Islet precursor cell (in vitro differentiated cells): Measurements from ENCODE around the gene KCNMA1.

Experiments used
- DNase-seq: peaks from one replicate; pipeline ENCODE4 v3.0.0-alpha.2; 2018

The KCNMA1 gene

DNA sequence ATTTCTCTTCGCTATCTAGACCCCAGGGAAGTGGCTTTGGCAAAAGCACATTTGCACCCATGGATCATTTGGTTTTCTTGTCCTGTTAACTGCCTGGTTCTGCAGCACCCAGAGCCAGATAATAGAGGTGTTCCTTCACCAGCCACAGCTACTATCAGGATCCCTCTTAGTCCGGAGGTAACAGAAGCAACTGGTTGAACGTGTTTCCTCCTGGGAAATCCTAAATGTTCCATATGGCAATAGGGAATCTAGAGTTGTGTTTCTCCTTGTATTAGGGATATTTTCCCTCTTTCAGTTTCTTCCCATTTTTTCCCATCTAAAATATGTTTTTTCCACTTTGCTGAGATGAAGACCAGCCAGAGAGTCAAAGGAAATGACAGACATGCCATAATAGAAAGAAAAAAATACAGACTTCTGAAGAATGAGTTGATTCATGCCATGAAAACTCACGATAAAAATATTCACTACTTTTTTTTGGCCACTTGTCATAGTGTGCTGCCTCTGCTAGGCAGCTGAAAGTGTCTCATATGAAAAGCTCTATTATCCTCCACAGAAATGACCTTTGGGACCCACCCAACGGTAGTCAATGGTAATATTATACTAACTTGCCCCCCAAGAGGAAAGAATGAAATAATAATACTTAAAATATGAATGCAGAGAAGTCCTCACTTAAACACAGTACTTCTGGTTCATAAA lies 472.8 kb downstream of the KCNMA1 start:
- DNase-seq, result peak; percentile 49

DNA sequence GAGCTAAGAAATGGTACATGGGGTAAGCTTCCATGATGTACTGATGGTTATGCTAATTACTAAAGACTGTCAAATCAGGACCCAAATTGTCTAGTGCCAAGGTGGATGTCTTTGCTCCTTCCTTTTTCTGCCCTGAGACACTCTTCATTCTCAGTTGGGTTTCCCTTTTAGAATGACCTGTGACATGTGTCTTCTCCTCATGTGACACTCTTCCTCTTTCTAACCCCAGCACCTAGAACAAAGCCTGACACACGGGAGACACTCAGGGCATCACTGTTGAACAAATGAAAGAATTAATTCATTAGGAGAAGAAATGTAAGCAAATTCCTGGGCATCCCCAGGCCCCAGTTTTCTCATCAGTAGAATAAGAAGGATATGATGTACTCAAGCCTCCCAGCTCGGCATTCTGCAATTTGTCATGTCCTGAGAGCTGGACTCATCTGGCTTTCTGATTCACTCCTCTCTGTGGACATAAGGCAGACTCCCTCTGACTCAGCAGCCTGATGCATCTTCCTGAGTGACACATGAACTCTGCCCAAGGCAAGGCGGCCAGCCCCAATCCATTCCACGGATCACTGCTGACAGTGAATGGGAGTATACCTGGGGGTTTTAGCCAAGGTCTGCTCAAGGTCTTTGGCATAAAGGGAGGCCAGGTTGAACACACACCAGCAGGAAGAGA lies 473.8 kb downstream of the KCNMA1 start:
- peak; percentile 98 for DNase-seq

DNA sequence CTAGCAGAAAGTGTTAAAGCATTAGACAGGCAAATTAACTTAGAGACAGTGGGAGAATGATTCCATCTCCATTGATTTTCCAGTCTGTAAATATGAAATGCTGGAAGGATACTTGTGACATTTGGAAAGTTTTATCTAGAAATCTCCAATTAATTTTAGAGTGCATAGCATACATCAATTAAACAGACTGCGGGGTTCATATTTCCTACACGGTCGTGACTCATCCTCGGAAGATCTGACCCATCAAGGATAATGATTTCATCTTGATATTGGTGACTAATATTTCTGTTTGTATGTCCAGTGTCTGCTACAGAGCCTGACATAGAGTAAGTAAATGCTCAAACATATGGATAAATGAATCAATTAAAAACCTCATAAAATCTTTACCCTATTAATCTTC lies 474.9 kb downstream of the KCNMA1 start:
- DNase-seq, result no peak

DNA sequence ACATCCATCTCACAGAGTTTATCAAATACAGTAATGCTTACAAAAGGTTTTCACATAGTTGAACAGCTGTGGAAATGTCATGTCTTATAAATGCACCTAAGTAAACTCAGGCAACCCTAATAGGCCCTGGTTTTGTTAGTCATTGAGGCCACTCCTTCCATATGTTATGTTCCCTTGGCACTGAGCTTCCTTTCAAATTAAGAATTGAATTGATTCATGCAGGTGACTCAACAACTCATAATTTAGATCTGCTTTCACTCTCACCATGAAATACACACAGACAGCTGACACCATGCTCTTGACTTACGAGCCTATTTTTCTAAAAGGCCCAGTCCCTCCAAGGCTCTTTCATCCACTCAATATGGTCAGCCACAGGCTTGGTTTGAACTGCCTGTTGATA lies 476.9 kb downstream of the KCNMA1 start:
- no peak for DNase-seq

DNA sequence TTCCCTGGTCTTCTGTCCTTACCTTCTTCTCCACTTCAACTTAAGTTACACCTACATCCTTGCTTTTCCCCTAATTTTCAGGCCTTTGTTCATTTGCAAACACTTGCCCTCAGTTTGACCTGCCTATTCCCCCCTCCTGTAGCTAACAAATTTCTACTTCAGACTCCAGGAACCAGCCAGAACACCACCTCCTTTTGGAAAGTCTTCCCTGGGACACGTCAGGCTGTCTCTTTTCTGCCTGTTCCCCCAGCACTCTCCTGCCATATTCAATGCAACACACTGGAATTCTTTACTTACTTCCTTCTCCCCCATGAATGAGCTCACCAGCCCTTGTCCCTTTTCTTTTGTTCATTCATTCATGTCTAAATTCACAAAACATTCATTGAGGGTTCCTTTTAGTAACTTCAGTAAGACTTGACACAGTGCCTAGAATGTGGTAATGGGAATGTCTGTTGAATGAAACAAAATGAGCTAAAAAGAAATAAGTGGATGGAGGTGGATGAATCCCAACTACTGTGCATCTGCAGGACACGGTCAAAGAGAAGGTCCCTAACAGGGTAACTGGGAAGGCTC lies 478.0 kb downstream of the KCNMA1 start:
- DNase-seq, result peak; percentile 43

DNA sequence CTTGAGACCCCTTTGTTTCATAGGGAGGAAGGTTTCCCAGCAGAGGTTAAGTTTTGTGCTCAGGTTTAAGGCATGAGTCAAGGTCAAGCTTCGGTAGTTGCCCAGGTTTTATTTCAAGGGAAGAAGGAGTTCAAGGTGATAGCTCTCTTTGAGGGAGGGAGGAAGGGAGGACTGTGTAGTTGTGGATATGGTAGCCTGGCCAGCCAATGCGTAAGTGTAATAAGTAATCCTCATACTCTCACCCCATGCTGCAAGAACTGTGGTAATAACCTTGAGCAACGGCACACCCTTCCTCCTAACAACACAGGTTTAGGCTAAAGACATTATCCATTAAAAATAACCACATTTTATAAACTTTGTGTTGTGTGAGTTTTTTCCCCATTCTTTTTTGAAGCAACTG lies 478.9 kb downstream of the KCNMA1 start:
- no peak for DNase-seq

DNA sequence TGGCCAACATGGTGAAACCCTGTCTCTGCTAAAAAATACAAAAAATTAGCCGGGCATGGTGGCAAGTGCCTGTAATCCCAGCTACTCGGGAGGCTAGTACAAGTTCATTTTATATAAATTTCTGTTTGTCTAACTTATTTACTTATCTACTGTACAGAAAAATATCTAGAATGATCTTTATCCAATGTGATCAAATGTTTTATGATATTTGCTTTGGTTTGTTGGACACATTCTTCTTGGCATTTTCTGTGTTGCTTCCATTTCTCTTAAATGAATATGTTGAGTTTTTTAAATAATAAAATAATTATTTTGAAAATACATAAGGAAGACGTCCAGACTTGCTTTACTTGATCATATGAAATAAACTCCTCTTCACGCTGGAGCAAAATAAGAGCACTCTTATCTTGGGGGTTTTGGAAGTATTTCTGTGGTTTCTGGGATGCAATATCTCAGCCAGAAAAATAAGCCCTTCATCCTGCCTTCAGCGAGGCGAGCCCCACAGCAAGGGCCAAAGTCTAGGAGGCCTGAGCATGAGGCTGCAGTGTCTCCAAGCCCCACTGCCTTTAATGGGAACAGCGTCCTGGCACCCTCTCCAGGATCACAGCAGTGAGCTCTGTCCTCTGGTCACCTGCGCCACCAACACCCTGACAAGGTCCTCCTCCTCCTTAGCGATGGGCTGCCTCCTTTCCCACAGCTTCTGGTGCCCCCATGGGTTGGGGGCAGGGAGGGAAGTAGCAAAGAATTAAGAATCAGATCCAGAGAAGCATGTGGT lies 480.2 kb downstream of the KCNMA1 start:
- DNase-seq, result peak; percentile 51

DNA sequence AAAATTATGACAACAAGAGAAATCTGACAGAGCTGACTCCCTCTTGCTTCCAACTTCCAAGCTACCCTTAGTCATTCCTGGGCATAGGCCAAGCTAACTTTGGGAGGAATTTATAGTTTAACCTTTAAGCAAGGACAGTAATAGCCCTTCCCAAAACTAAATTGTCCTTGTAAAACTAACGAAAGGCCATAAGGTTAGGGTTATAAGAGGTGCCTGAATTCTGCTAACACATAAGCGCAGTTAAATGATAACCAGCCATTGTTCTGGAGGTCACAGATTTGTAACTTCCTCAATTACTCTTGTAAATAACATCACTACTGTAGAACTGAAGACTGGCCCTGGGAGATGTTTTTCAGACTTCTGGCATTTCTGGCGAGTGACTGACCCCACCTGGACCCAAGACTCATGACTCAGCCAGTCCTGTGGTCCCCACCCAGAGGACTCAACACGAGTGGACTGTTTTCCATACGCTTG lies 481.2 kb downstream of the KCNMA1 start:
- DNase-seq, result peak; percentile 87

DNA sequence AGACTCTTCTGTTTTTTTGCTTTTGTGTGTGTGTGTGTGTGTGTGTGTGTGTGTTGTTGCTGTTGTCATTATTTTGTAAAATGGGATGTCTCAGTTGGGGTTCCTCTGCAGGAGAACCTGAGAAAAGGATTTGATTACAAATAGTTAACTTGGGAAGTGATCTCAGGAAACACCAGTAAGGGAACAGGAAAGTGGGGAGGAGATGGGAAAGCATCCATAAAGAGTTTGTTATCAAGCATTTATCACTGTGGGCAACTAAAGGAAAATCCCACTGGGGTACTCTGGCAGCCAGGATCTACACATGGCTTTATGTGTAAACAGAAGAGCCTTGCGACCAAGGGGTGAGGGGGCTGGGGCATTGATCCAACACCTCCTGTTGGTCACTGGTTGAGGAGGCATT lies 485.4 kb downstream of the KCNMA1 start:
- no peak for DNase-seq

DNA sequence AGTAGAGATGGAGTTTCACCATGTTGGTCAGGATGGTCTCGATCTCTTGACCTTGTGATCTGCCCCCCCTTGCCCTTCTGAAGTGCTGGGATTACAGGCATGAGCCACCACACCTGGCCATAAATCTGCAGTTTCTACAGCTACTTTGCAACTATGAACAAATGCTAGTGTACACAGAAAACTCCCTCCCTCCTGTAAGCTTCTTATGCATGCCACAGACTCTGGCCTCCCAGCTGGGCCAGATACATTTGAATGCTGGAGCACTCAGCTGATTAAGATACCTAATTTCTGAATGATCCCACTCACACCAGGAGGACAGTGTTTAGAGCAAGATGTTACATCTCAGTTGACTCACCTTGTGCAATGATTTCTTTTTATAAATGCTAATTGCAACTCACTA lies 486.2 kb downstream of the KCNMA1 start:
- DNase-seq, result no peak

DNA sequence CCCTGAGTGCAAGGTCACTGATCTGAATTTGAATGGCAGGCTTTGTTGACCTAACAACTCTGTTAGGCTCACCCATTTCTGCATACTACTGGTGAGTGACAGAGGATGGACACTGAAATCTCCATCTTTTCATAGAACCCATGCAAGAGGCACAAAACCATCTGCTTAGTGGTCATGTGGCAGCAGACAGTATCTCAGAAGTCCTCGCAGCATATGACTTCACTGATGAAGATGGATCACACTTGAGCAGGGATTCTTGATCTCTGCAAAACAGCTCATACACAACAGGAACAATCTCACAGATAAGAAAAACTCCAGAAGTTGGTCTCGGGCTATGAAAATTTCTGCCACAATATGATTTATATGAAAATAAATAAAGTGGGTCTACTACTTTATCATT lies 487.9 kb downstream of the KCNMA1 start:
- peak; percentile 29 for DNase-seq

DNA sequence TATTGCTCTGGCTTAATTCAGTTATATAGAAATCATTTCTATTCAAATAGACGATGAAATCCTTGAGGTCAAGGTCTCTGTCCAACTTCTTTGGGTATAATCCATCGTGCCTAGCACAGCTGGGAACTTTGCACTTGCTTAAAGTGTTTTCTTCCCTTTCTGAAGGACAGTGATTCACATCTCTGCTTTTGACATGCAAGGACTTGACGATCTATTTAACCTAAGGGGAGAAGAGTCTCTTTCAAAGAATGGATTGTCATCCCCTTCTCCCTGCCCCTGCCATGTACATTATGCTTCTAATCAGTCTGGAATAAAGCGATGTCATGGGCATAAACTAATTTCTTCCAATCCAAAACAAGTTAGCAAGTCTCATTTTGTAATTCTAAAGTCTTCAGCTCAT lies 488.6 kb downstream of the KCNMA1 start:
- no peak for DNase-seq

DNA sequence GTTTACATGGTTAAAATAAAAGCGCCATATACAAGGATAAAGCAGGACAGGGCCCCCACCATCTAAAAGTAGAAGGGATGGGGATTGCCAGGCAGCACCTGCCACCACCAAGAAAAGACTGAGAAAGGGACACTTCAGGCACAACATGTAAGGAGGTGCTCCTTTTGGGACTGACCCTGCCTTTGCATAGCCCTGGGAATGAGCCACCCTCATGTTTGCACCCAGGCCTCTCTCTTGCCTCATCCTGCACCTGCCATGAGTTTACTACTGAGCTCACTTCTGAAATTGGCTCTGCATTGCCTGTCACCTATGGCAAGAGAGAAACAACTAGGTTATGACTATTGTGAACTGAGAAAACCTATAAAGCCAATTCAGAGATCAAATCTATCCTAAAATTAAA lies 489.7 kb downstream of the KCNMA1 start:
- DNase-seq, result no peak

DNA sequence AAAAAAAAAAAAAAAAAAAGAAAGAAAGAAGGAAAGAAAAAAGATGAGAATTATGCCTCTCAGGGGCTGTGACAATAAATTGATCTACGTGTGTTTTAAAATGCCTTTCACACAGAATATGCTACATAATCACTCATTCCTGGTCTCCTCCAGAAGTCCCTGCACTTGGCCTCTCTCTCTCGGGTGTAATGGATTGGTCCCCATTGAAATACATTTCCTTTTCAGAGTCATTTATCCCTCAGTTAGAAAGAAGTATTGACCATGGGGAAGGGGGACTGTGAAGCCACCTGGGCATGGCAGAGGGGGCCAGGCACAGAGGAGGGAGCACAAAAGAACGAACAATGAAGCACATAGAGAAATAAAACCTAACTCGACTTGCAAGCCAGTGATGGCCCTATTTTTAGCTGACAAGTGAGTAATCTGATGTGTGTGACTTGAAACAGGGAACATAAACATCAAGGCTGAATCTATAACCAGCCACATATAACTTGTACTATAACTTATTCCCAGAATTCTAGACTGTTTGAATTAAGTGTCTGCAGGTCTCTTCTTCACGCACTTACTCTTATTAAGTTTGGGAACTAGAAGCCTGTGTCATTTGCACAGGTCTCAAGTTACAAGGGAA lies 490.8 kb downstream of the KCNMA1 start:
- no peak for DNase-seq

DNA sequence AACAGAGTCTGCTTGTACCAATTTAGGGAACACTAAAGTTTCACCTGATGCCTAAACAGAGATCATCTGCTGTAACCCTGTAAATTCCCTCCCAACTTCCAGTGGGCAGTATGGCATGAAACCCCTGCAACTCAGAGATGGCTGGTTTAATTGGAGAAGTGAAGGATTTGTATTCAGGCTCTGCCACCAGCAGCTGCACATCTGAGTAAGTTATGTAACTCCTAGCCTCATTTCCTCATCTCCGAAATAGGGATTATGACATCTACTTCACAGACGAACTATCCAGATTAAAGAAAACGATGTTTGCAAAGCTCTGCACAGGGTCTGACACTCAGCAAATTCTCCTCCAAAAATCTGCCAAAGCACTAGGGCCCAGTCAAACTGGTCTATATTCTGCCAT lies 493.0 kb downstream of the KCNMA1 start:
- DNase-seq, result no peak

DNA sequence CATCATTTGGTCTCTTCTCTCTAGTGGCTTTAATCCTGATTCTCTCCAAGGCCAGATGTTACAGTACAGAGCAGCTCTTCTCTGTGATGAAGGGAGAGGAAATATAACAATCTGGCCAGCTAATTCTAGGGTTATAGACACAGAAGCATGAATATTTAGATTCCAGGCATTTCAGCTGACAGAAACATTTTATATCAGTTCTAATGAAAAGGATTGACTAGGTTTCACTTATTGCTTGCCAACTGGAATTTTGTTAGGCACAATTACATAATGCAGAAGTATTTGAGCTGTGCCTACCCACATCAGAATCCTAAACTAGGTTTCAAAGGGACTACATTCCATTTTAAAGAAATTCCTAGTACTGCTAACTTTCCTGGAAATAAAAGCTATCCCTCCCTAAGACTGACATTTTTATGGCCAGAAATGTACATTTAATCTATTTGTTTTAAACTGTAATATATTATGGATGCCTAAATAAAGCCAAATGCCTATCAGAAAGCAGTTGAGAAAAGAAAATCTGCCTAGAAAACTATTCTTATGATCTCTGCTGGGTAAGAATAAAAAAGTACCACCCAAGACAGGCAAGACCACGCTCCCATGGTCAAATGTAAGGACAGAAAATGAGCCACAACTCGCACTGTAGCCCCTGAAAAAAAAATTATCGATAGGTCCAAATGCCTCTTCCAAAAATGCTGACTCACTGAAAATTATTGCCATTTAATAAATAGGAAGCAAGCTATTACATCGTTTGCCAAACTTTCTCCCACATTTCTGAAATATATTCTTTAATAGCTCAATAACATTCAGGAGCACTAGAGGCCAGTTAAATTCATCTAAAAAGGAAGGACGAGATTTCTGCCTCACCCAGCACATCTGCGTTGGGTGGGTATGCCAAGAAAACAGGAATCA lies 498.1 kb downstream of the KCNMA1 start:
- DNase-seq, result no peak

DNA sequence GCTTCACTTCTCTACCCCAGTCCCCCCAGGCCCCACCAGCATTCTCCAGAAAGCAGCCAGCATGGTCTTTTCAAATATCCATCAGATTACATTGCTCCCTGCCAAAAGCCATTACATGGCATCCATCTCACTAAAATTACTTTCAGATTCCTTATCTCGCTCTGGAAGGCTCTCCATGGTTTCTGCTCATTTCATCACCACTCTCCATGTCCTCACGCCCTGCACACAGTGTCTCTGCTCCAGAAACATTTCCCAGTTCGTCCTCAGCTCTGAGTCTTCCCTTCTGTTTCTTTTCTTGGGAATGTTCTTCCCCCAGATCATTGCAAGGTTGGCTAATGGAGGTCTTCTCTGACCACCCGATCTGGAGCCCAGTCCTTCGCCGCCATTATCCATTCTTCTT lies 499.1 kb downstream of the KCNMA1 start:
- DNase-seq, result no peak

DNA sequence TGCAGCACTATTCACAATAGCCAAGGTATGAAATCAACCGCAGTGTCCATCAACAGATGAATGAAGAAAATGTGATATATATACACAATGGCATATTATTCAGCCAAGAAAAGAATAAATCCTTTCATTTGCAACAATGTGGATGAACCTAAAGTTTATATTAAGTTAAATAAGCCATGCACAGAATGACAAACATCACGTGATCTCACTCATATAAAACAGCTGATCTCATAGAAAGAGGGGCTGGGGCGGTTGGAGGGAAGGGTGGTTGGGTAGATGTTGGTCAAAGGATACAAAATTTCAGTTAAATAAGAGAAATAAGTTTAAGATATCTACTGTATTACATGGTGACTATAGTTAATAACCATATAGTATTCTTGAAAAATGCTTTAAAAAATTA lies 502.1 kb downstream of the KCNMA1 start:
- no peak for DNase-seq

DNA sequence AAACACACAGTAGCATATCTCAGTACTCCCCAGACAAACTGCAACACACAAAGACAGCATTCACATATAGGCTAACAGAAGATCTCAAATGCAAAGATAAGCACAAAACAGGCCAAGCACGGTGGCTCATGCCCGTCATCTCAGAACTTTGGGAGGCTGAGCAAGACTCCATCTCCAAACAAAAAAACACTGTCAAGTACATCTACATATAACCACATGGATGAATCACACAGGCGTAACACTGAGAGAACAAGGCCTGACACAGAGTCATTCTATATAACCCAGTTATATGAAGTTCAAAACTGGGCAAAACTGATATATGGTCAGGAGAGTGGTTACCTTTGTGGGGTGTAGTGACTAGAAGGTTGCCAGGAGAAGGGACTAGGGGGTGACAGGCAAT lies 506.4 kb downstream of the KCNMA1 start:
- DNase-seq, result no peak

DNA sequence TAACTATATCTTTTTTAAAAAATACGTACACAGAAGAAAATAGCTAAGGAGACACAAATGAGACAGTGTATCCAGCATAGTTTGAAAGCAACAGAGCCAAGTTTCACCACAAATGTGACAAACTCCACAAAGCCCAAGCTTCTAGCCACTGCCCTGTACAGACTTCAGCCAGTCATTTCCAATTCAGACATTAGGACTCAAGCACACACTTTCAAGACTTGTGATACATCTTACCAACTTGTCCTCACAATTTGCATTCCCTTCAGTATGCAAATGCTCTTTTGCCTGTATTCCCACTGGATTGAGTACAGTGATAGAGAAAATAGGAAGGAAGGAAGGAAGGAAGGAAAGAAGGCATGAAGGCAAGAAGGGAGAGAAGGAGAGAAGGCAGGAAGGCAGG lies 510.4 kb downstream of the KCNMA1 start:
- no peak for DNase-seq

DNA sequence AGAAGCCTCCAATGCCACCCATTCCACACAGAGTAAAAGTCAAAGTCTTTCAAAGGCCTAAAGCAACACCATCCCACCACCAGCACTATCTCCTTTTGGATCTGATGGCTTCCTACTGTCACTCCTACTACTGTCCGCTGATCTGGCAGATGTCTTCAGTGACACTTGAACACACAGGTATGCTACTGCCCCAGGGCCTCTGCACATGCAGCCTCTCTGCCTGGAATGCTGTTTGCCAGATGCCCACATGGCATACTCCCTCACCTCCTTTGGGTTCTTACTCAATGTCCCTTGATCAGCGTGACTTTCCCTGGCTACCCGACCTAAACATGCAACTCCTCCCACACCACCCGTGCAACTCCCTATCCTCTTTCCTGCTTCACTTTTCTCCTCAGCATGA lies 512.4 kb downstream of the KCNMA1 start:
- no peak for DNase-seq

DNA sequence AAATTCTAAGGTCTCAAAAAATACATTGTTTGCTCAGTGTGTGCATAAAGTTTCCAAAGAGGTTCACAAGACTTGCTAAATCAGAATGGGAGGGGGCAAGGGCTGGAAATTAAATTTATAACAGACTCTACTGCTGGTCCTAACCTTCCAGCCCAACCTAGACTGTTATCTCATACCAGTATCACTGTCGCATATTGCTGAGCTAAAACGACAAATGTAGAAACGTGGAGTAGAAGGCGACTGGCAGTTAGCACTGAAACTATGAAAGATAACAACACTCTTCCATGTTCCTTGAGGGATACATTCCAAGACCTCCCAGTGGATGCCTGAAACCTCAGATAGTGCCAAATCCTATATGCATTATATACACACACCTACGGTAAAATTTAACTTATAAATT lies 514.3 kb downstream of the KCNMA1 start:
- no peak for DNase-seq
